ENCODE measurements around the gene ZPR1. TPM values are rescaled to one million over a fixed set of nuclear protein-coding genes. Genes with fewer than 3 reads are reported as not detected.

The ZPR1 gene
- total RNA-seq, 6 experiments from 2014 or later, result 17.9 to 86.6 (median 30.2) TPM

DNA sequence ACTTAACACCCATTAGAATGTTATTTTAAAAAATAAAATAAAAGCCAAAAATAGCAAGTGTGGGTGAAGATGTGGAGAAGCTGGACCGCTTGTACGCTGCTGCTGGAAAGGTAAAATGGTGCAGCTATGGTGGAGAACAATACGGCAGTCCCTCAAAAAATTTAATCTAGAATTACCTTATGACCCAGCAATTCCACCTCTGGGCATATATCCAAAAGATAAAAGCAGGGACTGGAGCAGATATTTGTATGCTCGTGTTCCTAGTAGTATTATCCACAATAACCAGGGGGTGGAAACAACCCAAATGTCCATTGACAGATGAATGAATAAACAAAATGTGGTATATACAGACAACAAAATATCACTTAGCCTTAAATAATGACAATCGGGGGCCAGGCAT is 10.0 kb upstream of the ZPR1 start:
- no peaks in the 10 kb centered on the region for H3K9me3 ChIP-seq
- no peak overlapping the region for H3K27ac ChIP-seq
- H3K4me3 ChIP-seq, result no peak overlapping the region
- H3K36me3 ChIP-seq, result no peaks in the 10 kb centered on the region
- ATAC-seq, result peak; percentile 69 to 78 (median 76)
- WGBS (ENCODE audit: insufficient coverage, low coverage, low lambda C conversion rate, missing lambda C conversion rate), result 38% methylated on average over 5 of the region's 5 CpGs
- no peak for DNase-seq
- intact Hi-C loops (cut with DNase I), result no loop called here
- H3K27me3 ChIP-seq, result no peaks in the 10 kb centered on the region
- no peak for TF ChIP-seq POLR2A (IDR thresholded peaks at IDR 0.05)
- TF ChIP-seq, protein P1, sequence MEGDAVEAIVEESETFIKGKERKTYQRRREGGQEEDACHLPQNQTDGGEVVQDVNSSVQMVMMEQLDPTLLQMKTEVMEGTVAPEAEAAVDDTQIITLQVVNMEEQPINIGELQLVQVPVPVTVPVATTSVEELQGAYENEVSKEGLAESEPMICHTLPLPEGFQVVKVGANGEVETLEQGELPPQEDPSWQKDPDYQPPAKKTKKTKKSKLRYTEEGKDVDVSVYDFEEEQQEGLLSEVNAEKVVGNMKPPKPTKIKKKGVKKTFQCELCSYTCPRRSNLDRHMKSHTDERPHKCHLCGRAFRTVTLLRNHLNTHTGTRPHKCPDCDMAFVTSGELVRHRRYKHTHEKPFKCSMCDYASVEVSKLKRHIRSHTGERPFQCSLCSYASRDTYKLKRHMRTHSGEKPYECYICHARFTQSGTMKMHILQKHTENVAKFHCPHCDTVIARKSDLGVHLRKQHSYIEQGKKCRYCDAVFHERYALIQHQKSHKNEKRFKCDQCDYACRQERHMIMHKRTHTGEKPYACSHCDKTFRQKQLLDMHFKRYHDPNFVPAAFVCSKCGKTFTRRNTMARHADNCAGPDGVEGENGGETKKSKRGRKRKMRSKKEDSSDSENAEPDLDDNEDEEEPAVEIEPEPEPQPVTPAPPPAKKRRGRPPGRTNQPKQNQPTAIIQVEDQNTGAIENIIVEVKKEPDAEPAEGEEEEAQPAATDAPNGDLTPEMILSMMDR (IDR thresholded peaks at IDR 0.05), result no peak
- H3K4me1 ChIP-seq, result peaks cover 0 to 35% (median 6%) of the 10 kb centered on the region in 4 donors

DNA sequence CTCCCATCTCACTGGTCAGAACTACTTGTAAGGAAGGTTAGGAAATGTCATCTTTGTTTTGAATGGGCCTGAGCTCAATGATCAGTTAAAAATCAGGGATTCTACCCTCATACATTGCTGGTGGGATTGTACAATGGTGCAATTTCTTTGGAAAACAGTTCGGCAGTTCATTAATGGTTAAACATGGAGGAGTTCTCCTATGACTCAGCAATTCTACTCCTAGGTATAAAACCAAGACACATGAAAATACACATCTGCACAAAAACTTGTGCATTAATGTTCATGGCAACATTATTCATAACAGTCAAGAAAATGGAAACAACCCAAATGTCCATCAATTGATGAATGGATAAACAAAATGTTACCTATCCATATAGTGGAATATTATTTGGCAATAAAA is 8.7 kb upstream of the ZPR1 start:
- Histone ChIP-seq H3K9me3 (no peaks in the 10 kb centered on the region), H3K4me1 (peaks cover 0 to 41% (median 7%) of the 10 kb centered on the region in 4 donors), H3K27me3 (no peaks in the 10 kb centered on the region), H3K4me3 (no peak overlapping the region), H3K27ac (no peak overlapping the region), H3K36me3 (no peaks in the 10 kb centered on the region)
- intact Hi-C loops (cut with DNase I), result no loop called here
- ATAC-seq (no peak), DNase-seq (no peak)
- TF ChIP-seq POLR2A (IDR thresholded peaks at IDR 0.05), result no peak
- TF ChIP-seq, protein P1 (IDR thresholded peaks at IDR 0.05), result no peak
- WGBS (ENCODE audit: insufficient coverage, low coverage, low lambda C conversion rate, missing lambda C conversion rate), result 70% methylated on average over 1 of the region's 1 CpG

DNA sequence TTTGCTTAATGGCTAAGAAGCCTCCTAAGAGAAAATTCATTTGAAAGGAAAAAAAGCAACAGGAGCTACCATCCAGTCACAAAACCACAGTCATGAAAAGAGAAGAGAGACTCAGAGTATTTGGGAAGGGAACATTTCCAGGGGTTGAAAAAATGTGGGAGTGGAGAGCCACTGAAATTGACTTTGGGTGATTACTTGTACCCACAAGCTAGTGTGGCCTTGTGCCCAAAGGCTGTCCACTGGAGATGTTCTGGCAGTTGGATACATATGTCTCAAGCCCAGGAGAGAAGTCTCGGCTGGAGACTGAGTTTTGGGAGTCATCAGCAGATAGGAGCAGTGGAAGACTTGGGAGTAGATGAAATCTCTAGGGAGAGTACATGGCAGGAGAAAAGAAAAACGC is 7.0 kb upstream of the ZPR1 start:
- Histone ChIP-seq H3K27me3 (no peaks in the 10 kb centered on the region), H3K36me3 (peaks cover 0 to 5% (median 0%) of the 10 kb centered on the region in 4 donors), H3K4me3 (no peak overlapping the region), H3K4me1 (peaks cover 0 to 44% (median 7%) of the 10 kb centered on the region in 4 donors), H3K9me3 (no peaks in the 10 kb centered on the region), H3K27ac (no peak overlapping the region)
- DNase-seq (no peak), ATAC-seq (no peak)
- 57% methylated on average over 1 of the region's 2 CpGs for WGBS (ENCODE audit: insufficient coverage, low coverage, low lambda C conversion rate, missing lambda C conversion rate)
- no peak for TF ChIP-seq POLR2A (IDR thresholded peaks at IDR 0.05)
- TF ChIP-seq, protein P1 (IDR thresholded peaks at IDR 0.05), result no peak
- intact Hi-C loops (cut with DNase I), result loop anchor here in 1 of 2 donors (5.0 kb wide), 1 partner anchor 42 kb away; the partner anchor contains the start of gene APOA1

DNA sequence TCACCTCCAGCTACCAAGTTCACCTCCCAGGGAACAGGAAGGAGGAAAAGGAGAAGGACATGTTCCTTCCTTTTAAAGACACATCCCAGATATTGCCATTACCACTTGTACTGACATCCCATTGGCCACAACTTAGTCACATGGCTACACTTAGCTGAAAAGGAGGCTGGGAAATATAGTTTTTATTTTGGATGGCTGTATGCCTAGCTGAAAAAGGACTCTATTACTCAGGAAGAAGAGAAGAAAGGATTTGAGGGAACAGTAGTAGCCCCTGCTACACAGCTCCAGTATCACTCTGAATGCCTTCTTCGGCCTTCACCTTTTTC is 5.9 kb upstream of the ZPR1 start:
- ATAC-seq, result no peak
- H3K27me3 ChIP-seq, result no peaks in the 10 kb centered on the region
- H3K36me3 ChIP-seq, result peaks cover 0 to 7% (median 0%) of the 10 kb centered on the region in 4 donors
- no peak for DNase-seq
- no CpG with 5 or more reads among the region's 1 CpG for WGBS (ENCODE audit: insufficient coverage, low coverage, low lambda C conversion rate, missing lambda C conversion rate)
- H3K27ac ChIP-seq, result no peak overlapping the region
- H3K9me3 ChIP-seq, result no peaks in the 10 kb centered on the region
- H3K4me1 ChIP-seq, result peaks cover 0 to 53% (median 7%) of the 10 kb centered on the region in 4 donors
- H3K4me3 ChIP-seq, result no peak overlapping the region
- TF ChIP-seq POLR2A (IDR thresholded peaks at IDR 0.05), result no peak
- TF ChIP-seq, protein P1 (IDR thresholded peaks at IDR 0.05), result no peak
- intact Hi-C loops (cut with DNase I), result loop anchor here in 1 of 2 donors (5.0 kb wide), 1 partner anchor 44 kb away; the partner anchor contains the start of gene APOA1
